ENCODE results near the gene CWF19L1. TPM values are rescaled to one million over a fixed set of nuclear protein-coding genes. Genes with fewer than 3 reads are reported as not detected.

The CWF19L1 gene
- total and polyA plus RNA-seq, 2 experiments from 2014 or later, result 15.8 to 34.4 TPM

DNA sequence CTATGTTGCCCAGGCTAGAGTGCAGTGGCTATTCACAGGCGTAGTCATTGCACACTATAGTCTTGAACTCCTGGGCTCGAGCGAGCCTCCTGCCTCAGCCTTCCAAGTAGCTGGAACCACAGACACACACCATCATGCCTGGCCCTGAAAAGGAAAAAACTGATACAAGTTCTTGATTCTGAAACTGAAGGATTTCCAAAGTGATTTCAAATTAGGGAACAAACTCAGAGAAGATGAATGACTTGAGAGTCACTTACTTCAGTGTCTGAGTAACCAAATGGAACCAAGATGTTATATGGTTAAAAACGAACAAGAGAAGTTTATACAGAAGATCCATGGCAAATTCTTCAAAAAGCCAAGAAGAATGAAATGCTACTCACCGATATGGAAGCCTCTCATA is 14.4 kb downstream of the CWF19L1 start (continued):
- TF ChIP-seq REST (IDR thresholded peaks at IDR 0.05; ENCODE audit: unreplicated experiment), result no peak
- no peak for TF ChIP-seq ZNF114 (CRISPR knock-in tag; IDR thresholded peaks at IDR 0.05)
- TF ChIP-seq ZNF331 (CRISPR knock-in tag; IDR thresholded peaks at IDR 0.05; ENCODE audit: low read depth), result no peak
- TF ChIP-seq CTCF (conservative IDR thresholded peaks at IDR 0.05; ENCODE audit: low read depth in 2 of 2), result no peak
- TF ChIP-seq NANOG (IDR thresholded peaks at IDR 0.05; ENCODE audit: borderline replicate concordance), result no peak
- TF ChIP-seq, protein P1, sequence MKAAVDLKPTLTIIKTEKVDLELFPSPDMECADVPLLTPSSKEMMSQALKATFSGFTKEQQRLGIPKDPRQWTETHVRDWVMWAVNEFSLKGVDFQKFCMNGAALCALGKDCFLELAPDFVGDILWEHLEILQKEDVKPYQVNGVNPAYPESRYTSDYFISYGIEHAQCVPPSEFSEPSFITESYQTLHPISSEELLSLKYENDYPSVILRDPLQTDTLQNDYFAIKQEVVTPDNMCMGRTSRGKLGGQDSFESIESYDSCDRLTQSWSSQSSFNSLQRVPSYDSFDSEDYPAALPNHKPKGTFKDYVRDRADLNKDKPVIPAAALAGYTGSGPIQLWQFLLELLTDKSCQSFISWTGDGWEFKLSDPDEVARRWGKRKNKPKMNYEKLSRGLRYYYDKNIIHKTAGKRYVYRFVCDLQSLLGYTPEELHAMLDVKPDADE (IDR thresholded peaks at IDR 0.05), result no peak

GRCh38 chr10:100248820-100249219 is 18.6 kb downstream of the CWF19L1 start:
- no peak overlapping the region for H3K4me2 ChIP-seq
- Mint-ChIP-seq H3K4me1 (no peaks in the 10 kb centered on the region), H3K36me3 (ENCODE audit: low read depth) (peaks cover 53% of the 10 kb centered on the region), H3K27ac (no peak overlapping the region), H3K27me3 (ENCODE audit: insufficient read depth, low read depth, poor library complexity) (no peaks in the 10 kb centered on the region), H3K4me3 (no peak overlapping the region), H3K9me3 (no peaks in the 10 kb centered on the region)
- H3K79me2 ChIP-seq (replicated peaks; ENCODE audit: insufficient read depth), result no peaks in the 10 kb centered on the region
- H3K36me3 ChIP-seq (ENCODE audit: insufficient read depth), result peaks cover 45% of the 10 kb centered on the region
- H3K4me1 ChIP-seq (ENCODE audit: insufficient read depth), result no peaks in the 10 kb centered on the region
- no peaks in the 10 kb centered on the region for H3F3A ChIP-seq (replicated peaks; ENCODE audit: low read depth)
- no peak overlapping the region for H3K4me3 ChIP-seq
- ATAC-seq (no peak), DNase-seq (ENCODE audit: low spot score) (no peak)
- no peaks in the 10 kb centered on the region for H3K9me2 ChIP-seq (ENCODE audit: insufficient read depth)
- no peak for TF ChIP-seq ZNF331 (CRISPR knock-in tag; IDR thresholded peaks at IDR 0.05; ENCODE audit: low read depth)
- no peak for TF ChIP-seq ZNF114 (CRISPR knock-in tag; IDR thresholded peaks at IDR 0.05)
- TF ChIP-seq, protein P2, sequence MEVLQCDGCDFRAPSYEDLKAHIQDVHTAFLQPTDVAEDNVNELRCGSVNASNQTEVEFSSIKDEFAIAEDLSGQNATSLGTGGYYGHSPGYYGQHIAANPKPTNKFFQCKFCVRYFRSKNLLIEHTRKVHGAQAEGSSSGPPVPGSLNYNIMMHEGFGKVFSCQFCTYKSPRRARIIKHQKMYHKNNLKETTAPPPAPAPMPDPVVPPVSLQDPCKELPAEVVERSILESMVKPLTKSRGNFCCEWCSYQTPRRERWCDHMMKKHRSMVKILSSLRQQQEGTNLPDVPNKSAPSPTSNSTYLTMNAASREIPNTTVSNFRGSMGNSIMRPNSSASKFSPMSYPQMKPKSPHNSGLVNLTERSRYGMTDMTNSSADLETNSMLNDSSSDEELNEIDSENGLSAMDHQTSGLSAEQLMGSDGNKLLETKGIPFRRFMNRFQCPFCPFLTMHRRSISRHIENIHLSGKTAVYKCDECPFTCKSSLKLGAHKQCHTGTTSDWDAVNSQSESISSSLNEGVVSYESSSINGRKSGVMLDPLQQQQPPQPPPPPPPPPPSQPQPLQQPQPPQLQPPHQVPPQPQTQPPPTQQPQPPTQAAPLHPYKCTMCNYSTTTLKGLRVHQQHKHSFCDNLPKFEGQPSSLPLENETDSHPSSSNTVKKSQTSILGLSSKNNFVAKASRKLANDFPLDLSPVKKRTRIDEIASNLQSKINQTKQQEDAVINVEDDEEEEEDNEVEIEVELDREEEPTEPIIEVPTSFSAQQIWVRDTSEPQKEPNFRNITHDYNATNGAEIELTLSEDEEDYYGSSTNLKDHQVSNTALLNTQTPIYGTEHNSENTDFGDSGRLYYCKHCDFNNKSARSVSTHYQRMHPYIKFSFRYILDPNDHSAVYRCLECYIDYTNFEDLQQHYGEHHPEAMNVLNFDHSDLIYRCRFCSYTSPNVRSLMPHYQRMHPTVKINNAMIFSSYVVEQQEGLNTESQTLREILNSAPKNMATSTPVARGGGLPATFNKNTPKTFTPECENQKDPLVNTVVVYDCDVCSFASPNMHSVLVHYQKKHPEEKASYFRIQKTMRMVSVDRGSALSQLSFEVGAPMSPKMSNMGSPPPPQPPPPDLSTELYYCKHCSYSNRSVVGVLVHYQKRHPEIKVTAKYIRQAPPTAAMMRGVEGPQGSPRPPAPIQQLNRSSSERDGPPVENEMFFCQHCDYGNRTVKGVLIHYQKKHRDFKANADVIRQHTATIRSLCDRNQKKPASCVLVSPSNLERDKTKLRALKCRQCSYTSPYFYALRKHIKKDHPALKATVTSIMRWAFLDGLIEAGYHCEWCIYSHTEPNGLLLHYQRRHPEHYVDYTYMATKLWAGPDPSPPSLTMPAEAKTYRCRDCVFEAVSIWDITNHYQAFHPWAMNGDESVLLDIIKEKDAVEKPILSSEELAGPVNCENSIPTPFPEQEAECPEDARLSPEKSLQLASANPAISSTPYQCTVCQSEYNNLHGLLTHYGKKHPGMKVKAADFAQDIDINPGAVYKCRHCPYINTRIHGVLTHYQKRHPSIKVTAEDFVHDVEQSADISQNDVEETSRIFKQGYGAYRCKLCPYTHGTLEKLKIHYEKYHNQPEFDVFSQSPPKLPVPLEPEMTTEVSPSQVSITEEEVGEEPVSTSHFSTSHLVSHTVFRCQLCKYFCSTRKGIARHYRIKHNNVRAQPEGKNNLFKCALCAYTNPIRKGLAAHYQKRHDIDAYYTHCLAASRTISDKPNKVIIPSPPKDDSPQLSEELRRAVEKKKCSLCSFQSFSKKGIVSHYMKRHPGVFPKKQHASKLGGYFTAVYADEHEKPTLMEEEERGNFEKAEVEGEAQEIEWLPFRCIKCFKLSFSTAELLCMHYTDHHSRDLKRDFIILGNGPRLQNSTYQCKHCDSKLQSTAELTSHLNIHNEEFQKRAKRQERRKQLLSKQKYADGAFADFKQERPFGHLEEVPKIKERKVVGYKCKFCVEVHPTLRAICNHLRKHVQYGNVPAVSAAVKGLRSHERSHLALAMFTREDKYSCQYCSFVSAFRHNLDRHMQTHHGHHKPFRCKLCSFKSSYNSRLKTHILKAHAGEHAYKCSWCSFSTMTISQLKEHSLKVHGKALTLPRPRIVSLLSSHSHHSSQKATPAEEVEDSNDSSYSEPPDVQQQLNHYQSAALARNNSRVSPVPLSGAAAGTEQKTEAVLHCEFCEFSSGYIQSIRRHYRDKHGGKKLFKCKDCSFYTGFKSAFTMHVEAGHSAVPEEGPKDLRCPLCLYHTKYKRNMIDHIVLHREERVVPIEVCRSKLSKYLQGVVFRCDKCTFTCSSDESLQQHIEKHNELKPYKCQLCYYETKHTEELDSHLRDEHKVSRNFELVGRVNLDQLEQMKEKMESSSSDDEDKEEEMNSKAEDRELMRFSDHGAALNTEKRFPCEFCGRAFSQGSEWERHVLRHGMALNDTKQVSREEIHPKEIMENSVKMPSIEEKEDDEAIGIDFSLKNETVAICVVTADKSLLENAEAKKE (CRISPR knock-in tag; IDR thresholded peaks at IDR 0.05), result no peak
- no peak overlapping the region for H3K27ac ChIP-seq (ENCODE audit: low read depth)
- no peaks in the 10 kb centered on the region for H3K27me3 ChIP-seq (ENCODE audit: insufficient read depth)
- no peaks in the 10 kb centered on the region; the same call in none of the 2 replicates for H4K20me1 ChIP-seq (replicated peaks; ENCODE audit: insufficient read depth)
- no peak overlapping the region for H2AFZ ChIP-seq
